Activated naive CD4-positive, alpha-beta T cell treated with anti-CD3 and anti-CD28 coated beads for 36 hours (primary cell): ENCODE measurements around the gene GALNT18. TPM values are rescaled to one million over a fixed set of nuclear protein-coding genes. Genes with fewer than 3 reads are reported as not detected.
"Not testable (repeated sequence)": the region's sequence is repeated elsewhere in the genome, so short reads cannot be mapped to it uniquely, and the experiment has no call there.

Source experiments
- CTCF ChIA-PET: fragments of 350-600 bp; sonication (Branson Sonifier 250); formaldehyde crosslinking; loops from one replicate; lab custom pipeline; 2021; ENCODE audit warnings: antibody characterized with exemption; lab: Charles Lee
- DNase-seq: peaks from one replicate; pipeline ENCODE4 v3.0.0-alpha.2; 2020
- H3K27ac Mint-ChIP-seq: one replicate; pipeline ENCODE4 v1.8.0; 2021; ENCODE audit warnings: mild to moderate bottlenecking, mixed read lengths
- H3K27me3 Mint-ChIP-seq: one replicate; pipeline ENCODE4 v1.8.0; 2021; ENCODE audit warnings: low read depth, mixed read lengths
- H3K36me3 Mint-ChIP-seq: one replicate; pipeline ENCODE4 v1.8.0; 2021; ENCODE audit warnings: low read depth, mixed read lengths
- H3K4me1 Mint-ChIP-seq: one replicate; pipeline ENCODE4 v1.8.0; 2021; ENCODE audit warnings: low read depth, mixed read lengths
- H3K4me3 Mint-ChIP-seq: one replicate; pipeline ENCODE4 v1.8.0; 2021; ENCODE audit warnings: mild to moderate bottlenecking, moderate library complexity, mixed read lengths
- H3K9me3 Mint-ChIP-seq: one replicate; pipeline ENCODE4 v1.8.0; 2021; ENCODE audit warnings: mixed read lengths
- intact Hi-C: fragments of 100-400 bp; cut with micrococcal nuclease; formaldehyde crosslinking; loops from one replicate; pipeline ENCODE4 v1.15.1; 2023
- total RNA-seq, 2 experiments: library from RNA; stranded (reverse); gene quantifications; one replicate each; pipeline ENCODE4 v1.2.3, GENCODE V29; 2021

GALNT18 gene
- total RNA-seq, 2 experiments from 2014 or later = 4.3 to 4.7 TPM

DNA sequence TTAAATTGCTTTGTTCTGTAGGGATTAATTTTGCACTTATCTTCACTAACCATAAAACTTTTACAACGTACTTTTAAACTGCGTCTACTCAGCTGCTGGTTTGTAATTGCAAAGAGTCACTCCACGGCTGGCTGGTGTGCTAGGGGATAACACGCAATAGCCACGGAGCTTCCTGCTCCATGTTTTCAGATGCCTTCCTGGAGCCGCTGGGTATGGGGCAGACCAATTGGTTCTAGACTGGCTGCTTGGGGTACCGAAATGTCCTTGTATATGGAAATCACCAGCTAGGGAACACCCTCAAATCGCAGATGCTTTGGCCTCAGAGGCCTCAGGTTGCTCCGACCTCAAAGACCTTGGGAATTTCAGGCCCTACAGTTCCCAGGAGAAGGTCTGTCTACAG, 265.0 kb downstream of the GALNT18 start:
- H3K9me3 Mint-ChIP-seq = no peaks in the 10 kb centered on the region
- no peaks in the 10 kb centered on the region for H3K4me1 Mint-ChIP-seq
- H3K27ac Mint-ChIP-seq = no peak overlapping the region
- H3K27me3 Mint-ChIP-seq = peaks cover 10% of the 10 kb centered on the region
- CTCF ChIA-PET = no interaction called here
- no peaks in the 10 kb centered on the region for H3K36me3 Mint-ChIP-seq
- DNase-seq = no peak
- no peak overlapping the region for H3K4me3 Mint-ChIP-seq
- intact Hi-C loops = no loop called here

DNA sequence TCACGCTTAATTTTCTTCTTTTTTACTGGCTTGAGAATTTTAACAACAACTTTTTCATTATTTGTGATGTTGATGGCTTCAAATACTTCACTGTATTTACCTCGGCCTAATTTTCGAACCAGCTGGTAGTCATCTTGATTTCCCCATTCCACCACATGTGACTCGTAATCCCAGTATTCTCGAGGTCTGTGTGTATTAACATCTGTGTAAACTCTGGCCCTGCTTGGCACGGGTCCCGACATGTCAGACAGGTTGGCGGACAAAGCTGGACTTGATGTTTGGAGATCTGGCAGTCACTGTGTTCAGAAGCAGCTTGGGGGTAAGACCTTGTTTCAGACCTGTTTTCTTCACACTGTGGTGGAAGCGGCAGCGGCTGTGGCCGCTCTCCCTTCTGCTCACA, 268.9 kb downstream of the GALNT18 start, which contains the start of gene CSNK2A3:
Gene CSNK2A3, minus strand, starts transcription at position 373 of the 400 bp plus-strand sequence. Its CDS starts 131 bp downstream, at position 242.
- H3K4me3 Mint-ChIP-seq, H3K27me3 Mint-ChIP-seq, intact Hi-C loops, H3K36me3 Mint-ChIP-seq, H3K9me3 Mint-ChIP-seq, CTCF ChIA-PET, DNase-seq, H3K27ac Mint-ChIP-seq, H3K4me1 Mint-ChIP-seq: not testable (repeated sequence)

DNA sequence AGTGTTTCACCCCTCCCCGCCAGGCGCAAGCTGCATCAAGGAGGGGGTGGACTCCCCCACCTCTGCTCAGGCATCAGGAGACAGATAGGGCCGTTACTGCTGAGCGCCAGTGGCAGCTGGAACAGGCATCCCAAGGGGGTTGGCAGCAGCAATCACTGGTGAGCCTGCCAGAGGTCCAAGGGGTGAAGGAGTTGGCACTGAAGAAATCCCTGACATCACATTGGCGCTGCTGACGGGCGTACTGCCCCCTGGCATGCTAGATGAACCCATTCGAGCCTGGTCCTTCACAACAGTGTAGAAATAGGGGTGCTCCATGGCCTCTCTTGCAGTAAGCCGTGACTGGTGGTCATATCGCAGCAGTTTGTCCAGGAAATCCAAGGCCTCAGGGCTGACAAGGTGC, 270.0 kb downstream of the GALNT18 start:
- H3K27me3 Mint-ChIP-seq, intact Hi-C loops, H3K4me3 Mint-ChIP-seq, DNase-seq, H3K27ac Mint-ChIP-seq, CTCF ChIA-PET, H3K4me1 Mint-ChIP-seq, H3K9me3 Mint-ChIP-seq, H3K36me3 Mint-ChIP-seq: not testable (repeated sequence)

DNA sequence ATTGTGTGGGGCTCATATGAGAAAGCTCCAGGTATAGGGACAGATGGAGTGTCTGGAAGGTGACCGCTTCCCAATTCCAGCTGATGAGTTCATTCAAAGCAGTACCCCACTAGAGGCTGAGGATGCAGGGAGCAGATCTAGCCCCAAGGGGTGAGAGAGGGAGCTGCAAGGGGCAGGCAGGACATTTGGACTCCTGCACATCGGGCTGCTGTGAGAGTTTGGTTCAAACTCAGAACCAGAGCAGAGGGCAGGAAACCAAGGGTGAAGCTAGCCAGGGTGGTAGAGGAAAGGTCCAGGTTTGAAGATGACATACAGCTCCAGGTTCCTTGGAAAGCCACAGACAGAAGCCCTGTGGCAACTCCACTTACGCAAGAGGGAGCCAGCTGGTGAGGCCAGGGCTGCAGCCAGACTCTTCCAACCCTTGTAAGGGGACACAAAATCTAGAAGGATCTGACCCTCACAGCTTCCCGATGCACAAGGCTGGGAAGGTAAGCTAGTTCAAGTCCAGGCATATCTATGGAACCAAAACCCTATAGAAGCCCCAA, 270.7 kb downstream of the GALNT18 start:
- DNase-seq = no peak
- Mint-ChIP-seq H3K4me3 (no peak overlapping the region), H3K27me3 (peaks cover 4% of the 10 kb centered on the region), H3K27ac (no peak overlapping the region), H3K36me3 (no peaks in the 10 kb centered on the region), H3K9me3 (no peaks in the 10 kb centered on the region), H3K4me1 (no peaks in the 10 kb centered on the region)
- CTCF ChIA-PET = no interaction called here
- intact Hi-C loops = no loop called here

DNA sequence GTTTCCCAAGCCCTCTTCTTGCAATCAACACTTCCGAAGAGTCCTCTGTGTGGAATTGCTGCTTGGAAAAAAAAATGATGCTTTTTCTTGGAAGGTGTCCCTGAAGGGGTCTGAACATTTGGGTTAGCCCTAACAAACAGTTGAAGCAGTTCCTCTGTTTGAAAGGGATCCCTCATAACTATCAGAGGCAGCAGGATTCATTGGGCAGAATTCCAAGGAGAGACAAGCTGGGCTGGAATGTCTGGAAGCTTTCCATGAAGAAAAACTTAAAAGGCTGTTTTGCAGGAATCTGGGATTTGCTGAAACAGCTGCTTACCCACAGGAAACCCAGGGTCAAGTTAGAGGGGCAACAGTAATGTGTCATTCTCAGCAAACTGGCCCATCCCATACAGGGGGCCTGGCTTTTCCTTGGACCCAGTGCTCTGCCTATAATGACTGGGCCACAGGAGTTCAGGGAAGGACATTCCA, 271.9 kb downstream of the GALNT18 start:
- H3K27me3 Mint-ChIP-seq = peaks cover 2% of the 10 kb centered on the region
- no peak overlapping the region for H3K27ac Mint-ChIP-seq
- H3K4me1 Mint-ChIP-seq = no peaks in the 10 kb centered on the region
- no peaks in the 10 kb centered on the region for H3K36me3 Mint-ChIP-seq
- intact Hi-C loops = no loop called here
- no peaks in the 10 kb centered on the region for H3K9me3 Mint-ChIP-seq
- no peak overlapping the region for H3K4me3 Mint-ChIP-seq
- CTCF ChIA-PET = no interaction called here
- no peak for DNase-seq

DNA sequence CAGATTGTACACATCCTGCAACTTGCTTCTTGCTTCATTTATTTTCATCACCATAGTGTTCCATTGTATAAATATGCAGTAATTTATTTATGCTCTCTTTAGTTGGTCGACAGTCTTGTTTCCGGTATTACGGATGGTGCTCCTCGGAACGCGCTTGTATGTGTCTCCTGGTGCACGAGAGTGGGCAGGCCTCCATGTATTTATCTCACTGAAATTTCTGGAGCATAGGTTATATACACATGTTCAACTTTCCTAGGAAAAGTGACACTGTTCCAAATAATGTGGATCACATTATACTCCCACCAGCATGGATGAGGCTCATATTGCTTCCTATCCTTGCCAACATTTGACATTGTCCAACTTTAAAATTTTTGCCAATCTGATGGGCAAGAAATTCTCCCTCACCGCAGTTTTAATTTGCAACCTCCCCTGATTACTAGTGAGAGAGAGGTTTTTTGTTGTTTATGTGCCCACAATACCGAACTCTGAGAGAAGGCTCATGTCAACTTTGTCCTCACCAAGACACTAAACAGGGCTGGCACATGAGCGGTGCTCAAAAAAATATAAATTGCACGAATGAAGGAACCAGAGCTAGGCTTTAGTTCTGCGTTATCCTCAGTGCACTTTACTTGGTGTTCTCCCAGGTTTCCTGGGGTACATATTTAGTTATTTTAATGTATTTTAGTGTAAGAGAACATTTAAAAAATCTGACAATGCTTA, 272.5 kb downstream of the GALNT18 start:
- Mint-ChIP-seq H3K27me3 (peaks cover 2% of the 10 kb centered on the region), H3K4me3 (no peak overlapping the region), H3K9me3 (no peaks in the 10 kb centered on the region), H3K27ac (no peak overlapping the region), H3K4me1 (no peaks in the 10 kb centered on the region), H3K36me3 (no peaks in the 10 kb centered on the region)
- CTCF ChIA-PET = no interaction called here
- intact Hi-C loops = no loop called here
- DNase-seq = no peak

DNA sequence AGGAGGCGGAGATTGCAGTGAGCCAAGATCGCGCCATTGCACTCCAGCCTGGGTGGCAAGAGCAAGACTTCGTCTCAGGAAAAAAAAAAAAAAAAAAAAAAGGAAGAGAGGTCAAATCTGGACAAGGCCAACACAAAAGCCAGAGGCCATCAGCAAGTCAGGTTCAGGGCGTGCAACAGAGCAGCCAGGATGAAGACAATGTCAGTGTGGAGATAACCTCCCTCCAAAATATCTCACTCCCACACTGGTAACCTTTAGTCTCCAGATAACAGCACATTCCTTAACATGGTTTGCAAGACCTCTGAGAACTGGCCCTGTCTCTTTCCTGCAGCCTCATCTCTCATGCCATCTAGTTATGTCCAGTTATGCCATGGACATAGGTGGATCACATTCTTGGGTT, 273.5 kb downstream of the GALNT18 start:
- CTCF ChIA-PET = interaction anchor here (0.7 kb wide), 1 partner anchor 112 kb away, joined by 4 read pairs; no protein-coding TSS in a partner anchor
- no peak overlapping the region for H3K4me3 Mint-ChIP-seq
- H3K36me3 Mint-ChIP-seq = no peaks in the 10 kb centered on the region
- H3K9me3 Mint-ChIP-seq = no peaks in the 10 kb centered on the region
- DNase-seq = no peak
- intact Hi-C loops = no loop called here
- H3K27ac Mint-ChIP-seq = no peak overlapping the region
- peaks cover 2% of the 10 kb centered on the region for H3K27me3 Mint-ChIP-seq
- no peaks in the 10 kb centered on the region for H3K4me1 Mint-ChIP-seq

DNA sequence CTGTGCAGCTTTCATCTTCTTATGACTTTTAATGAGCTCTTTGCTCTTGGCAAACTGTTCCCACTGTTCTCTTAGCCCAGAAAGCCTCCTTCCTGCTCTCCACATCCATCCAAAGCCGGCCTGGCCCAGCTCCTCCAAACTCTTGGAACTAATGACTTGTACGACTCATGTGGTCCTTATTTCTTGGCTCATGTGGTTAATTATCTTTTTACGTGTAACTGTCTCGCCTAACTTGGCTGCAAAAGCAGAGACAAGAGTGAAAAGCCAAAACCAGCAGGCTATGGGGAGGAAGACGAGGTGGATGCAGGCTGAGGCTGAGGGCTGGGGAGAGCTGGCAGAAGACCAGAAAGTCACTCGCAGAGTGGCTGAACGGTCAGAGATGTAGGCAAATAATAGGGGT, 274.2 kb downstream of the GALNT18 start:
- intact Hi-C loops = no loop called here
- peaks cover 2% of the 10 kb centered on the region for H3K27me3 Mint-ChIP-seq
- no peak overlapping the region for H3K4me3 Mint-ChIP-seq
- no peak for DNase-seq
- CTCF ChIA-PET = interaction anchor here (0.7 kb wide), 1 partner anchor 112 kb away, joined by 4 read pairs; no protein-coding TSS in a partner anchor
- no peaks in the 10 kb centered on the region for H3K4me1 Mint-ChIP-seq
- no peaks in the 10 kb centered on the region for H3K36me3 Mint-ChIP-seq
- H3K27ac Mint-ChIP-seq = no peak overlapping the region
- no peaks in the 10 kb centered on the region for H3K9me3 Mint-ChIP-seq

DNA sequence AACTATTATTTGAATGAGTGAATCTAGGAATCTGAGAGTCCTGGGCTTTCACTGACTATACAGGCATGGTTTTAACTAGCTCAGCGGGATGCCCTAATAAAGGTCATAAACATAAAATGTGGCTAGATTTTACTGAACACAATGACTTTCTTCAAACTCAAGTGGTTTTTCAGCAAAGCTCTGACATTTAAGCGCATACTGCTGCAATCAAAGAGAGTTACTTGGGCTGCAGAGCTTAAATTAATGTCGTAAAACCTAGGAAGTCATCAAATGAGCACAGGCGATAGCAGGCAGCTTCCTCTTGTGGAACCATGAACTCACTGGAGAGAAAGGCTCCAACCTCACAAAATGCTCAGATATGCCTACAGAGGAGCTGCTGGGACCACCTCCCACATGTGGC, 275.5 kb downstream of the GALNT18 start:
- H3K36me3 Mint-ChIP-seq = no peaks in the 10 kb centered on the region
- no peaks in the 10 kb centered on the region for H3K4me1 Mint-ChIP-seq
- H3K4me3 Mint-ChIP-seq = no peak overlapping the region
- intact Hi-C loops = no loop called here
- no peak overlapping the region for H3K27ac Mint-ChIP-seq
- H3K9me3 Mint-ChIP-seq = no peaks in the 10 kb centered on the region
- CTCF ChIA-PET = no interaction called here
- H3K27me3 Mint-ChIP-seq = peaks cover 2% of the 10 kb centered on the region
- DNase-seq = no peak

DNA sequence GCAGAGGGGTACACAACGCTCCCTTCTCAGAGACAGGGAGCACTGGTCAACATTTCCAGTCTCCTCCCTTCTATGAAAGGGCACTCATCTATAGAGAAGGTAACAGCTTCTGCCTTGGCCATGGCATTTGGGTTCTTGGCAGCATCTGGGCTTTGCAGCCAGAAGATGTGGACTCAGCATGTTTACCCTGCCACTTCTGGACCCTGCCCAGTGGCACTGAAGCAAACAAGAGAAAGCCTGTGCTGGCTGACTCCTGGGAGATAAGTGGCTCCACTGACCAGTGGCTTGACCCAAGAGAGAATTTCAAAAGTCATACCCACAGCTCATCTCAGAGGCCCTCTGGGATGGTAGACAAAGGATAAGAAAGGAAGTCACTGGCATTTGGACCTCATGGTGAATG, 276.7 kb downstream of the GALNT18 start:
- intact Hi-C loops = no loop called here
- H3K27ac Mint-ChIP-seq = no peak overlapping the region
- H3K4me3 Mint-ChIP-seq = no peak overlapping the region
- H3K27me3 Mint-ChIP-seq = peaks cover 4% of the 10 kb centered on the region
- no peak for DNase-seq
- H3K36me3 Mint-ChIP-seq = no peaks in the 10 kb centered on the region
- H3K9me3 Mint-ChIP-seq = no peaks in the 10 kb centered on the region
- no peaks in the 10 kb centered on the region for H3K4me1 Mint-ChIP-seq
- CTCF ChIA-PET = no interaction called here

DNA sequence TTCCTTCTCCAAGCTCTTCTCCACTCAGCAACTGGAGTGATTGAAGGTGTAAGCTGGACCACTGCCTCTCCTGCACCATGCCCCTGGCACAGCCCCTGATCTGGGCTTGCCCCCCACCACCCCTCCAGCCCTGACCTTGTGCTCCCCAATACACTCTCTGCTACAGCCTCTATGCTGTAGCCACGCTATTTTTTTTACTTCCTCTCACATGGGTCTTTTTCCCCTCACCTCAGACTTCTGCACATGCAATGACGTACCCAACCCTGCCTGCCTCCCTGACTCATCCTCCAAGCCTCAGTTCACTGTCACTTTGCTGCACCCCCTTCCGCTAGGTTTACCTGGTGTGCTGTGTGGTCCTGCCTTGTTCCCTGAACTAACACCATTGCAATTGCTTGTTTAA, 277.8 kb downstream of the GALNT18 start:
- Mint-ChIP-seq H3K27ac (no peak overlapping the region), H3K4me1 (no peaks in the 10 kb centered on the region), H3K9me3 (no peaks in the 10 kb centered on the region), H3K4me3 (no peak overlapping the region), H3K36me3 (no peaks in the 10 kb centered on the region), H3K27me3 (peaks cover 4% of the 10 kb centered on the region)
- intact Hi-C loops = no loop called here
- CTCF ChIA-PET = no interaction called here
- peak; percentile 25 for DNase-seq

DNA sequence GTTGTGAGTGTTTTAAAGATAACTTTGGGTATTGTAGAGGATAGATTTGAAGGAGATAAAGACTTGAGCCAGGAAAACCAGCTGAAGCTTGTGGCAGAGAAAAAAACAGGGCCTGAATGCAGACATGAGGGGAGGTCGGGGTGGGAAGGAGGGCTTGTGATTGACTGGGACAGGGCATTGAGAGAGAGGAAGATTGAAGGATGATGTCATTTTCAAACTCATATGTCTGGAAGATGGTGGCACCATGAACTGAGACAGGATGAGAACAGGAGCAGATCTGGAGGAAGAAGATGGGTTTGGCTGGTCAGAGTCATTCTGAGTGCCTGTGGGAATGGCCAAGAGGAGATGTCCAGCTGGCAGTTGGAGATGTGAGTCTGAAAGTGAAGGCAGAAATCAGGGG, 283.5 kb downstream of the GALNT18 start:
- Mint-ChIP-seq H3K27me3 (peaks cover 7% of the 10 kb centered on the region), H3K36me3 (no peaks in the 10 kb centered on the region), H3K27ac (no peak overlapping the region), H3K4me1 (no peaks in the 10 kb centered on the region), H3K4me3 (no peak overlapping the region), H3K9me3 (no peaks in the 10 kb centered on the region)
- CTCF ChIA-PET = no interaction called here
- intact Hi-C loops = no loop called here
- DNase-seq = no peak

DNA sequence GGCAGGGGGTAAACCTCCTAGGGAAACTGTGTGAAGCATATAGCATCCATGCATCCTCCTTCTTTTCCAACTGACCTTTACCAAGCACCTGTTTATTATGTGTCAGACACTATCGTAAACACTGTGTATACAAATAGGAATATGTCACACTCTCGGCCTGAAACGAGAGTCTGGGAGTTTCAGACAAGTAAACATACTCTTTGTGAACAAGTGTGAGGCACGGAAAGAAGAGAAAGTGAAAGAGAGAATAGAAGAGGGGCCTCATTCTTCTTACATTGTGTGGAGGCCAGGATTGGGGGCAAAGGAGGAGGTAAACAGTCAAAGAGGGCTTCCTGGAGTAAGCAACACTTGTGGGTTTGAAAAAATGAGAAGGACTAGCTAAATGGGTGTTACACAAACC, 285.1 kb downstream of the GALNT18 start:
- CTCF ChIA-PET = no interaction called here
- no peak for DNase-seq

More for the DNA sequence above, 285.1 kb downstream of the GALNT18 start:
- Mint-ChIP-seq H3K4me3 (no peak overlapping the region), H3K27ac (no peak overlapping the region), H3K36me3 (no peaks in the 10 kb centered on the region), H3K9me3 (no peaks in the 10 kb centered on the region), H3K4me1 (no peaks in the 10 kb centered on the region), H3K27me3 (peaks cover 7% of the 10 kb centered on the region)
- intact Hi-C loops = no loop called here
